SK-N-SH treated with all-trans-retinoic acid at 6 μM for 48 hours (cell line): ENCODE measurements around the gene AARS1.
"Not testable (repeated sequence)": the region's sequence is repeated elsewhere in the genome, so short reads cannot be mapped to it uniquely, and the experiment has no call there.

Source experiments
- ISL1 ChIP-seq: fragments of 250-450 bp; sonication (Bioruptor Pico); IDR thresholded peaks from 2 replicates; pipeline ENCODE4 v2.1.2; 2022; ENCODE audit warnings: mild to moderate bottlenecking, moderate library complexity
- SNAI2 ChIP-seq: fragments of 250-450 bp; sonication (Bioruptor Pico); IDR thresholded peaks from 2 replicates; pipeline ENCODE4 v1.5.0; 2020; ENCODE audit warnings: mild to moderate bottlenecking, moderate library complexity
- TSHZ2 ChIP-seq: fragments of 250-450 bp; sonication (Bioruptor Pico); IDR thresholded peaks from 2 replicates; pipeline ENCODE4 v1.5.0; 2020; ENCODE audit warnings: mild to moderate bottlenecking, moderate library complexity
- ZC3H10 ChIP-seq: fragments of 250-450 bp; sonication (Bioruptor Pico); IDR thresholded peaks from 2 replicates; pipeline ENCODE4 v1.5.1; 2021; ENCODE audit warnings: mild to moderate bottlenecking, moderate library complexity
- ZFP30 ChIP-seq: fragments of 450-650 bp; formaldehyde crosslinking; IDR thresholded peaks from 2 replicates; pipeline ENCODE4 v1.5.0; 2022; ENCODE audit warnings: mild to moderate bottlenecking, moderate library complexity
- ZNF8 ChIP-seq: fragments of 450-650 bp; formaldehyde crosslinking; IDR thresholded peaks from 2 replicates; pipeline ENCODE4 v1.5.0; 2020; ENCODE audit warnings: mild to moderate bottlenecking, moderate library complexity
- TF ChIP-seq, protein P1 (sequence below): fragments of 250-450 bp; sonication (Bioruptor Pico); IDR thresholded peaks from 2 replicates; pipeline ENCODE4 v1.8.0; 2020; ENCODE audit warnings: mild to moderate bottlenecking, moderate library complexity, borderline replicate concordance
- TF ChIP-seq, protein P2 (sequence below): fragments of 250-450 bp; sonication (Bioruptor Pico); IDR thresholded peaks from 2 replicates; pipeline ENCODE4 v1.5.1; 2021; ENCODE audit warnings: mild to moderate bottlenecking, moderate library complexity

- TF ChIP-seq ISL1, SNAI2, ZNF8, ZC3H10, ZFP30, TSHZ2 (CRISPR knock-in tag): not testable (repeated sequence)
- TF ChIP-seq, protein P1, sequence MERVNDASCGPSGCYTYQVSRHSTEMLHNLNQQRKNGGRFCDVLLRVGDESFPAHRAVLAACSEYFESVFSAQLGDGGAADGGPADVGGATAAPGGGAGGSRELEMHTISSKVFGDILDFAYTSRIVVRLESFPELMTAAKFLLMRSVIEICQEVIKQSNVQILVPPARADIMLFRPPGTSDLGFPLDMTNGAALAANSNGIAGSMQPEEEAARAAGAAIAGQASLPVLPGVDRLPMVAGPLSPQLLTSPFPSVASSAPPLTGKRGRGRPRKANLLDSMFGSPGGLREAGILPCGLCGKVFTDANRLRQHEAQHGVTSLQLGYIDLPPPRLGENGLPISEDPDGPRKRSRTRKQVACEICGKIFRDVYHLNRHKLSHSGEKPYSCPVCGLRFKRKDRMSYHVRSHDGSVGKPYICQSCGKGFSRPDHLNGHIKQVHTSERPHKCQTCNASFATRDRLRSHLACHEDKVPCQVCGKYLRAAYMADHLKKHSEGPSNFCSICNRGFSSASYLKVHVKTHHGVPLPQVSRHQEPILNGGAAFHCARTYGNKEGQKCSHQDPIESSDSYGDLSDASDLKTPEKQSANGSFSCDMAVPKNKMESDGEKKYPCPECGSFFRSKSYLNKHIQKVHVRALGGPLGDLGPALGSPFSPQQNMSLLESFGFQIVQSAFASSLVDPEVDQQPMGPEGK (CRISPR knock-in tag): not testable (repeated sequence)
- TF ChIP-seq, protein P2, sequence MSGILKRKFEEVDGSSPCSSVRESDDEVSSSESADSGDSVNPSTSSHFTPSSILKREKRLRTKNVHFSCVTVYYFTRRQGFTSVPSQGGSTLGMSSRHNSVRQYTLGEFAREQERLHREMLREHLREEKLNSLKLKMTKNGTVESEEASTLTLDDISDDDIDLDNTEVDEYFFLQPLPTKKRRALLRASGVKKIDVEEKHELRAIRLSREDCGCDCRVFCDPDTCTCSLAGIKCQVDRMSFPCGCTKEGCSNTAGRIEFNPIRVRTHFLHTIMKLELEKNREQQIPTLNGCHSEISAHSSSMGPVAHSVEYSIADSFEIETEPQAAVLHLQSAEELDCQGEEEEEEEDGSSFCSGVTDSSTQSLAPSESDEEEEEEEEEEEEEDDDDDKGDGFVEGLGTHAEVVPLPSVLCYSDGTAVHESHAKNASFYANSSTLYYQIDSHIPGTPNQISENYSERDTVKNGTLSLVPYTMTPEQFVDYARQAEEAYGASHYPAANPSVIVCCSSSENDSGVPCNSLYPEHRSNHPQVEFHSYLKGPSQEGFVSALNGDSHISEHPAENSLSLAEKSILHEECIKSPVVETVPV (CRISPR knock-in tag): not testable (repeated sequence)
Observed at GRCh38 chr16:70223216-70223615, 66.1 kb downstream of the AARS1 start.
